Pancreas (tissue), 10 donors: Measurements from ENCODE around the gene PLA2G3. TPM values are rescaled to one million over a fixed set of nuclear protein-coding genes. Genes with fewer than 3 reads are reported as not detected.
A peak's percentile ranks its signal among the peaks of the same experiment; 100 is the strongest.

Experiments used
- ATAC-seq, 4 donors: fragments of 200-7000 bp; cut with Tn5 transposase; one replicate each; pipeline versions ENCODE4 v1.8.0 to v1.9.1; 2020; ENCODE audit warnings: mild to moderate bottlenecking in 4 of 4, moderate library complexity in 4 of 4
- DNase-seq, 6 donors: peaks; one replicate each; pipeline ENCODE4 v3.0.0-alpha.2; 2020
- FAIRE-seq: peaks from 2 replicates; lab custom pipeline; 2012; peaks lifted over from hg19 to GRCh38; lab: Jason Lieb, UNC
- H3K27ac ChIP-seq, 4 donors: fragments of 200-600 bp; sonication (generic); 1 replicate in 3 of 4; 2 replicates in 1 of 4; pipeline versions ENCODE4 v1.5.0 to v1.8.0; 2020
- H3K27me3 ChIP-seq, 4 donors: fragments of 200-600 bp; one replicate each; pipeline ENCODE4 v1.8.0; 2021
- H3K36me3 ChIP-seq, 3 donors: fragments of 200-600 bp; sonication (generic) in 1 of 3; one replicate each; pipeline versions ENCODE4 v1.5.0 to v1.8.0; 2020 to 2021
- H3K4me1 ChIP-seq, 3 donors: fragments of 200-600 bp; one replicate each; pipeline ENCODE4 v1.8.0; 2021
- H3K4me3 ChIP-seq, 4 donors: fragments of 200-600 bp; sonication (generic) in 2 of 4; one replicate each; pipeline versions ENCODE4 v1.5.0 to v1.8.0; 2020 to 2021
- H3K9me3 ChIP-seq, 4 donors: fragments of 200-600 bp; one replicate each; pipeline ENCODE4 v1.8.0; 2021
- WGBS, 2 donors: extraction: QIAGEN DNeasy Blood & Tissue Kit; methylation state at CpG; one replicate each; pipeline ENCODE4 v1.1.7; 2013; 5-methylcytosine and 5-hydroxymethylcytosine counted together
- intact Hi-C, 3 donors: fragments of 100-400 bp; cut with DNase I; formaldehyde crosslinking; loops; one replicate each; pipeline versions ENCODE4 v1.11.1 to v1.14.2; 2022
- polyA plus RNA-seq, 2 donors: library from polyadenylated mRNA; stranded (reverse); fragments of 200-250 nt; gene quantifications; one replicate each; pipeline ENCODE4 v1.2.3, GENCODE V29; 2013
- total RNA-seq, 6 donors: library from RNA; stranded (reverse); fragmentation: NEBNext Ultra II Directional in 4 of 6; extraction: Animal tissue kit (Norgen Biotek cat#: 25700) in 4 of 6; gene quantifications; one replicate each; pipeline versions ENCODE4 v1.2.1 to v1.2.4, GENCODE V29; 2021 to 2023
- TF ChIP-seq, protein P1 (sequence below), 4 donors: fragments of 200-600 bp; sonication (generic) in 3 of 4; IDR thresholded peaks; one replicate each; pipeline versions ENCODE4 v1.5.0 to v1.8.0; 2021; ENCODE audit warnings: antibody characterized with exemption in 4 of 4
- donor health status: healthy with polysubstance abuse.
- donor health status: DM: no; HTN: no; CAD: no; lungs with moderate emphysema.
- donor health status: DM: no; HTN: no; CAD: no.
- donor health status: control.
- donor health status: control.
- donor health status: Bipolar disorder and iron deficiency.
- donor health status: DM: yes; HTN: yes; CAD: no.
- donor health status: DM: no; HTN: no; CAD: no.
- donor health status: DM: no; HTN: no; CAD: no.
- donor health status: DM: yes; HTN: yes; CAD: no.

The PLA2G3 gene
- total and polyA plus RNA-seq, 8 donors: 0.02 TPM; not detected in 7

GRCh38 chr22:31134688-31135087 is 5.6 kb downstream of the PLA2G3 start:
- ATAC-seq (no peak), FAIRE-seq (no peak), DNase-seq (no peak)
- H3K9me3 ChIP-seq: no peaks in the 10 kb centered on the region
- H3K27me3 ChIP-seq: no peaks in the 10 kb centered on the region
- 88 to 90% methylated on average over 4 of the region's 4 CpGs for WGBS, 2 donors
- no peak overlapping the region for H3K27ac ChIP-seq
- intact Hi-C loops: no loop called here
- no peaks in the 10 kb centered on the region for H3K36me3 ChIP-seq
- peaks cover 12 to 20% (median 17%) of the 10 kb centered on the region in 3 donors for H3K4me1 ChIP-seq
- TF ChIP-seq, protein P1, sequence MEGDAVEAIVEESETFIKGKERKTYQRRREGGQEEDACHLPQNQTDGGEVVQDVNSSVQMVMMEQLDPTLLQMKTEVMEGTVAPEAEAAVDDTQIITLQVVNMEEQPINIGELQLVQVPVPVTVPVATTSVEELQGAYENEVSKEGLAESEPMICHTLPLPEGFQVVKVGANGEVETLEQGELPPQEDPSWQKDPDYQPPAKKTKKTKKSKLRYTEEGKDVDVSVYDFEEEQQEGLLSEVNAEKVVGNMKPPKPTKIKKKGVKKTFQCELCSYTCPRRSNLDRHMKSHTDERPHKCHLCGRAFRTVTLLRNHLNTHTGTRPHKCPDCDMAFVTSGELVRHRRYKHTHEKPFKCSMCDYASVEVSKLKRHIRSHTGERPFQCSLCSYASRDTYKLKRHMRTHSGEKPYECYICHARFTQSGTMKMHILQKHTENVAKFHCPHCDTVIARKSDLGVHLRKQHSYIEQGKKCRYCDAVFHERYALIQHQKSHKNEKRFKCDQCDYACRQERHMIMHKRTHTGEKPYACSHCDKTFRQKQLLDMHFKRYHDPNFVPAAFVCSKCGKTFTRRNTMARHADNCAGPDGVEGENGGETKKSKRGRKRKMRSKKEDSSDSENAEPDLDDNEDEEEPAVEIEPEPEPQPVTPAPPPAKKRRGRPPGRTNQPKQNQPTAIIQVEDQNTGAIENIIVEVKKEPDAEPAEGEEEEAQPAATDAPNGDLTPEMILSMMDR (IDR thresholded peaks at IDR 0.05): no peak
- H3K4me3 ChIP-seq: no peak overlapping the region

DNA sequence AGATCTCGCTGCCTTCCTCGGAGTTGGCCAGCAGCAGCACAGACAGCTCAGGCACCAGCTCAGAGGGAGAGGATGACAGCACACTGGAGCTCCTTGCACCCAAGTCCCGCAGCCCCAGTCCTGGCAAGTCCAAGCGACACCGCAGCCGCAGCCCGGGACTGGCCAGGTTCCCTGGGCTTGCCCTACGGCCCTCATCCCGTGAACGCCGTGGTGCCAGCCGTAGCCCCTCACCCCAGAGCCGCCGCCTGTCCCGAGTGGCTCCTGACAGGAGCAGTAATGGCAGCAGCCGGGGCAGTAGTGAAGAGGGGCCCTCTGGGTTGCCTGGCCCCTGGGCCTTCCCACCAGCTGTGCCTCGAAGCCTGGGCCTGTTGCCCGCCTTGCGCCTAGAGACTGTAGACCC is 6.4 kb downstream of the PLA2G3 start:
- Histone ChIP-seq H3K9me3 (no peaks in the 10 kb centered on the region), H3K27ac (no peak overlapping the region), H3K4me1 (peaks cover 12 to 20% (median 17%) of the 10 kb centered on the region in 3 donors), H3K4me3 (no peak overlapping the region), H3K27me3 (no peaks in the 10 kb centered on the region), H3K36me3 (no peaks in the 10 kb centered on the region)
- no peak for ATAC-seq
- peak in 2 of 6 donors; percentile 54 to 76 for DNase-seq
- intact Hi-C loops: no loop called here
- WGBS, 2 donors: 97 to 99% methylated on average over 19 of the region's 19 CpGs
- no peak for FAIRE-seq
- TF ChIP-seq, protein P1 (IDR thresholded peaks at IDR 0.05): no peak

DNA sequence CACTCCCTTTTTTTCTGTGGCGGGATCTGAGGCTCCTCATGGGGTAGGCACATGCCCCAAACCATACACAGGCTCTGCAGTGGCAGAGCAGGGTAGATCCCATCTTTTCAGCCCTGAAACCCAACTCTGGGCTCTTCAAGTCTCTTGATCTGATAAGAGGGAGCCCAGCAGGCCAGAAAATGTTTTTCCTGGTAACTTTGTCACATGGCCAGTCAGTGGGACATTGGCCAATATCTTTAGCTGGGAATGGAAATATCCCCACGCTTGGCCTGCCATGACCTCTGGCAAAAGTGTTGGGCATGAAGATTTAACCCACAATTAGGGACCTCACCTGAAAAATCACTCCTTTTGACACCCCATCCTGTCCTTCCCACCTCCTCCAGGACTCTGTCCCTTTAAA is 9.4 kb downstream of the PLA2G3 start:
- no peaks in the 10 kb centered on the region for H3K27me3 ChIP-seq
- peak overlapping the region in 3 of 4 donors; percentile 42 to 89 (median 82) for H3K27ac ChIP-seq
- ATAC-seq: peak; percentile 68 to 72 (median 70)

DNA sequence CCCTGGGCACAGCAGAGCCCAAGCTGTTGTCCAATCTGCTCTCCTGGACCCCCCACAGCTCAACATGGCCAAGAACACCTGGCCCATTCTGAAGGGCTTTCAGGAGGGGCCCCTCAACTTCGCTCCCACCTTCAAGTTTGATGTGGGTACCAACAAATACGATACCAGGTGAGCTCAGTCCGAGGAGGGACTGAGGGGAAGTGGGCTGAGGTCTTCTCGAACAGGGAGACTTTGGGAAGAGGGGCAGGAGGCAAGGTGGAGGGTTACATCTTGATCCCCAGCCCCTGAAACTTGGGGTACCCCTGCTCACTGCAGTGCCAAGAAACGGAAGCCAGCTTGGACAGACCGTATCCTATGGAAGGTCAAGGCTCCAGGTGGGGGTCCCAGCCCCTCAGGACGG is 12.2 kb downstream of the PLA2G3 start:
- H3K27ac ChIP-seq: no peak overlapping the region

More for the DNA sequence above, 9.4 kb downstream of the PLA2G3 start:
- H3K4me1 ChIP-seq: peaks cover 12 to 20% (median 17%) of the 10 kb centered on the region in 3 donors
- DNase-seq (peak in 3 of 6 donors; percentile 48 to 68 (median 52)), FAIRE-seq (no peak)
- H3K36me3 ChIP-seq: no peaks in the 10 kb centered on the region
- TF ChIP-seq, protein P1 (IDR thresholded peaks at IDR 0.05): no peak
- H3K9me3 ChIP-seq: no peaks in the 10 kb centered on the region
- H3K4me3 ChIP-seq: no peak overlapping the region
- intact Hi-C loops: no loop called here
- 56 to 65% methylated on average over 2 of the region's 2 CpGs for WGBS, 2 donors

More for the DNA sequence above, 12.2 kb downstream of the PLA2G3 start:
- FAIRE-seq: no peak
- Histone ChIP-seq H3K4me1 (peaks cover 12 to 20% (median 17%) of the 10 kb centered on the region in 3 donors), H3K9me3 (no peaks in the 10 kb centered on the region), H3K4me3 (no peak overlapping the region), H3K27me3 (no peaks in the 10 kb centered on the region), H3K36me3 (no peaks in the 10 kb centered on the region)
- DNase-seq: no peak
- TF ChIP-seq, protein P1 (IDR thresholded peaks at IDR 0.05): no peak
- intact Hi-C loops: no loop called here
- 90 to 92% methylated on average over 7 of the region's 7 CpGs for WGBS, 2 donors
- ATAC-seq: no peak
